PFSK-1 (cell line): ENCODE data around the gene TMEM87B.

ENCODE experiments used
- FOXP2 ChIP-seq: optimal IDR thresholded peaks from 2 replicates; pipeline ENCODE3; 2011; ENCODE audit warnings: borderline replicate concordance, control low read depth, inconsistent platforms; ENCODE audit not compliant: insufficient read depth; ENCODE audit errors: extremely low read length, extremely low read depth
- POLR2AphosphoS5 ChIP-seq: IDR thresholded peaks from 2 replicates; pipeline ENCODE4 v1.6.1; 2012; ENCODE audit warnings: low read depth, mild to moderate bottlenecking, control low read depth, low read length, moderate library complexity
- REST ChIP-seq, 2 experiments: IDR thresholded peaks; 2 replicates each; pipeline versions ENCODE4 v1.6.1 to v1.8.0; 2011 to 2012; ENCODE audit warnings: low read depth in 2 of 2, low read length in 2 of 2, control low read depth in 1 of 2, inconsistent platforms in 1 of 2, mild to moderate bottlenecking in 1 of 2, moderate library complexity in 1 of 2; ENCODE audit not compliant: insufficient read depth in 1 of 2
- SIN3A ChIP-seq: IDR thresholded peaks from 2 replicates; pipeline ENCODE4 v1.6.1; 2012; ENCODE audit warnings: mild to moderate bottlenecking, low read length, moderate library complexity, borderline replicate concordance; ENCODE audit not compliant: insufficient read depth
- TAF1 ChIP-seq: IDR thresholded peaks from 2 replicates; pipeline ENCODE4 v1.6.1; 2012; ENCODE audit warnings: low read length, control low read depth, borderline replicate concordance; ENCODE audit not compliant: insufficient read depth

The TMEM87B gene

DNA sequence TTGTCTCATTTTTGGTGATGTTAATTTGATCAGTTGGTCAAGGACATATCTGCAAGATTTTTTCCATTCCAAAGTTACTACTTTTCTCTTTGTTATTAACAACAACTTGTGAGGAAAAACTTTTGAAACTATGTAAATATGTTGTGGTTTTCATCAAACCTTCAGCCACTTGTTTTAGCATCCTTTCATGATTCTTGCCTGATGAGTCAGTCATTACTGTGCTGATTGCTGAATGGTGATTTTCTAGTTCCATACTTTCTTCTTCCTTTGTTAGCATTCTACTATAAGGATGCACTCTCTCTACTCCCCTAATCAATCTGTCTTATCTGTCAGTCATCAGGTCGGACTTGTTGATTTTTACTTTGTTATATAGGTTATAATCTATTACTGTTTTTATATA, 10.9 kb downstream of the TMEM87B start:
- no peak for TF ChIP-seq TAF1
- no peak for TF ChIP-seq FOXP2
- TF ChIP-seq POLR2AphosphoS5, result no peak
- TF ChIP-seq SIN3A, result no peak
- no peak for TF ChIP-seq REST (IDR thresholded peaks at IDR 0.05; ENCODE audit: insufficient read depth in 1 of 2, low read depth in 2 of 2, low read length in 2 of 2)

GRCh38 chr2:112073875-112074274, 18.8 kb downstream of the TMEM87B start:
- TF ChIP-seq FOXP2, result no peak
- TF ChIP-seq SIN3A, result no peak
- TF ChIP-seq POLR2AphosphoS5, result no peak
- no peak for TF ChIP-seq TAF1
- no peak for TF ChIP-seq REST (IDR thresholded peaks at IDR 0.05; ENCODE audit: insufficient read depth in 1 of 2, low read depth in 2 of 2, low read length in 2 of 2)

DNA sequence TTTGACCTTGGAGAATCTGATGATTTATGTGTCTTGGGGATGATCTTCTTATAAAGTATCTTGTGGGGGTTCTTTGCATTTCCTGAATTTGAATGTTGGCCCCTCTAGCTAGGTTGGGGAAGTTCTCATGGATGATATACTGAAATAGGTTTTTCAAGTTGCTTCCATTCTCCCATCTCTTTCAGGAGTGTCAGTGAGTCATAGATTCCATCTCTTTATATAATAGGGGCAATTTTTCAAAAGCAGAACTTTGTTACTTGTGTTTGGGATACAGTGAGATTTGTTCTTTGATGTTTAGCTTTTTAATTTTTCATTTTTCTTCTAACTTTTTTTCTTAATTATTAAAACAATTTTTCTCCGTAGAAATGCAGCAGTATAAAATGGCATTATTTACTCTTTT, 19.4 kb downstream of the TMEM87B start:
- TF ChIP-seq POLR2AphosphoS5 (no peak), FOXP2 (no peak), SIN3A (no peak), REST (IDR thresholded peaks at IDR 0.05; ENCODE audit: insufficient read depth in 1 of 2, low read depth in 2 of 2, low read length in 2 of 2) (no peak), TAF1 (no peak)

- TF ChIP-seq FOXP2 (no peak), REST (IDR thresholded peaks at IDR 0.05; ENCODE audit: insufficient read depth in 1 of 2, low read depth in 2 of 2, low read length in 2 of 2) (no peak), TAF1 (no peak), SIN3A (no peak), POLR2AphosphoS5 (no peak)
Observed at GRCh38 chr2:112075490-112076260, 20.6 kb downstream of the TMEM87B start.

- TF ChIP-seq FOXP2, result no peak
- TF ChIP-seq POLR2AphosphoS5, result no peak
- no peak for TF ChIP-seq SIN3A
- no peak for TF ChIP-seq REST (IDR thresholded peaks at IDR 0.05; ENCODE audit: insufficient read depth in 1 of 2, low read depth in 2 of 2, low read length in 2 of 2)
- no peak for TF ChIP-seq TAF1
Observed at GRCh38 chr2:112077814-112078213, 22.7 kb downstream of the TMEM87B start.
